T-helper 1 cell (primary cell): ENCODE data around the gene ZNHIT2.
A peak's percentile ranks its signal among the peaks of the same experiment; 100 is the strongest.
"Not testable (repeated sequence)": the region's sequence is repeated elsewhere in the genome, so short reads cannot be mapped to it uniquely, and the experiment has no call there.

Experiments used
- DNase-seq, 5 donors: peaks; one replicate each; pipeline ENCODE4 v3.0.0-alpha.2; 2012 to 2020
- total RNA-seq, 4 donors: gene quantifications; one replicate each; lab custom pipeline; 2026; lab: John Stamatoyannopoulos, UW

The ZNHIT2 gene
- 4.1 to 10.6 (median 8.0) reads per million in 4 donors for total RNA-seq

- peak; percentile 99 to 100 (median 99) for DNase-seq
Observed at GRCh38 chr11:65117206-65118096, at the start of gene ZNHIT2. Gene ZNHIT2, minus strand, starts transcription at chr11:65117701. Its CDS starts 48 bp downstream, at chr11:65117653.

DNA sequence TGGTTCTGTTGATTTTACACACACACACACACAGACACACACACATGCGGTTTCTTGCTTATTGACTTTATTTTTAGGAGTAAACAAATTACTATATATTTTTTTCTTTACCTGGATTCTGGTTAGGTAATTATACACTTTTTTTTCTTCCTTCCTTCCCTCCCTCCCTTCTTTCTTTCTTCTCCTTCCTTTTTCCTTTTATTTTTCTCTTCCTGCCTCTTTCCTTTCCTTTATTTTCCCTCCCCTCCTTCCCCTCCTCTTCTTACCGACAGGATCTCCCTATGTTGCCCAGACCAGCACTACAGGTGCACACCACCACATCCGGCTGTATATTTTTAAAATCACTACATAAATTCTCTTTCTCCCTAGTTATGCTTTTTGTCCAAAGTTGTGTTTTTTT is 49.4 kb upstream of the ZNHIT2 start:
- no peak for DNase-seq

- no peak for DNase-seq
Observed at GRCh38 chr11:65165410-65166317, 48.2 kb upstream of the ZNHIT2 start.

- no peak for DNase-seq
Observed at GRCh38 chr11:65163684-65164083, 46.2 kb upstream of the ZNHIT2 start.

- no peak for DNase-seq
Observed at GRCh38 chr11:65160643-65161042, 43.1 kb upstream of the ZNHIT2 start.

- no peak for DNase-seq
Observed at GRCh38 chr11:65159012-65159411, 41.5 kb upstream of the ZNHIT2 start.

GRCh38 chr11:65157336-65157735 is 39.8 kb upstream of the ZNHIT2 start:
- no peak for DNase-seq

DNA sequence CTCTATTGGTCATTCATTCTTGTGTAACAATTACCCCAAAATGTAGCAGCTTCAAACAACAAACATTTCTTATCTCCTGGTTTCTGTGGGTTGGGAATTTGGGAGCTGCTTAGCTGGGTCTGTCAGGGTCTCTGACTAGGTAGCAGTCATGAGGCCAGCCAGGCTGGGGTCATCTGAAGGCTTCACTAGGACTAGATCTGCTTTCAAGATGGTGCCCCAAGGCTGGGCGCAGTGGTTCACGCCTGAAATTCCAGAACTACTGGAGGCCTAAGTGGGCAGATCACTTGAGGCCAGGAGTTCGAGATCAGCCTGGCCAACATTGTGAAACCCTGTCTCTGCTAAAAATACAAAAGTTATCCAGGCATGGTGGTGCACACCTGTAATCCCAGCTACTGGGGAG is 39.4 kb upstream of the ZNHIT2 start:
- DNase-seq: no peak

DNA sequence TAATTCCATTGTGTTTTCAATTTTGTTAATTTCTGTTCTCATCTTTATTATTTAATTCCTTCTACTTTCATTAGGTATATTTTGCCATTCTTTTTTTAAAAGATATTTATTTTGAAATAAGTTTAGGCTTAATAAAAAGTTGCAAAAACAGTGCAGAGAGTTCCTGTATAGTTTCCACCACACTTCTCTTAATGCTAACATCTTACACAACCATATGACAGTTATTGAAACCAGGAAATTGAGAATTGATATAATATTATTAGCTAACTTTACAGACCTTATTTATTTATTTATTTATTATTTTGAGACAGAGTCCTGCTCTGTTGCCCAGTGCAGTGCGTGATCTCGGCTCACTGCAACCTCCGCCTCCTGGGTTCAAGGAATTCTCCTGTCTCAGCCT is 38.8 kb upstream of the ZNHIT2 start:
- DNase-seq: no peak

GRCh38 chr11:65152122-65152521 is 34.6 kb upstream of the ZNHIT2 start:
- no peak for DNase-seq

DNA sequence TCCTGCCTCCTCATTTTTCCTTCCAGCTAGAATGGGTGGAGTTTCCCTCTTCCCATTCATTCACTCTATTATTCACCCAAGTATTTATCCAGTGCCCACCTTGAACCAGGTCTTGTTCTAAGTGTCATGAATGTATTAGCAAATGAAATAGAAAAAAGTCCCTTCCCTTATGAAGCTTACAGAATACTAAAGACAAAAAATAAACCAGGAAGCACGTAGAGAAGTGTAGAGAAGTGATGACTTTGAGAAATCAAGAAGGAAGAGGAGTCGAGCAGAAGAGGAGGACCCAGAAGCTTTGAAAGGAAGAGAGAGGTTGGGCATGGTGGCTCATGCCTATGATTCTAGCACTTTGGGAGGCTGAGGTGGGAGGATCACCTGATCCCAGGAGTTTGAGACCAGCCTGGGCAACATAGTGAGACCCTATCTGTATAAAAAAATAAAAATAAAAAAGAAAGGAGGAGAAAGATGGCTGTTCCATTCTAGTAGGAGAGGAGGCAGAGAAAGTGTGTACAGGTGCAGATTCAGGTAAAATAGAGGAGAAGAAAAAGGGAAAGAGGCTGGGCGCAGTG is 33.9 kb upstream of the ZNHIT2 start:
- DNase-seq: no peak

- peak in 1 of 5 donors; percentile 14 for DNase-seq
Observed at GRCh38 chr11:65150509-65151299, 33.2 kb upstream of the ZNHIT2 start.

DNA sequence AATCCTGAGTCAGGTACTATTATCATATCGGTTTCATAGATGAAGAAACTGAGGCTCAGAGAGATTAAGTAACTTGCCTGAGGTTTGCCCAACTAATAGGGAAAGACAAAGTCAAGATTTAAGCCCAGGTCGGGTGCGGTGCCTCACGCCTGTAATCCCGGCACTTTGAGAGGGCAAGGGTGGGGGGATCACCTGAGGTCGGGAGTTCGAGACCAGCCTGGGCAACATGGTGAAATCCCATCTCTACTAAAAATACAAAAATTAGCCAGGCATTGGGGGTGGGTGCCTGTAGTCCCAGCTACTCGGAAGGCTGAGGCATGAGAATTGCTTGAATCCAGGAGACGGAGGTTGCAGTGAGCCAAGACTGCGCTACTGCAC is 32.6 kb upstream of the ZNHIT2 start:
- DNase-seq: not testable (repeated sequence)

DNA sequence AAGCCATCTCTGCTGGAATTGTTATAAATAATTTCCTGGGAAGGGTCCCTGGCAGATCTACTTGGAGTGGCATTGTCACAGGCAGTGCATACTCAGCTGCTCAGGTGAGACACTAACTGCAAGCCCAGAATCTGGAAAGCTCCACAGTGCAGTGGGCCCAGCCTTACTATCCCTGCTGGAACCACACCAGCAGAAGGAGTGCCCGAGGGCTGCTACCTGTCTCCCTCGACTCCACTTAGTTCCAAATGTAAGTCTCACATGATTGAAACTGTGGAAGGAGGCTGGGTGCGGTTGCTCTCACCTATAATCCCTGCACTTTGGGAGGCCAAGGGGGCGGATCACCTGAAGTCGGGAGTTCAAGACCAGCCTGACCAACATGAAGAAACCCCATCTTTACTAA is 31.2 kb upstream of the ZNHIT2 start:
- DNase-seq: no peak

DNA sequence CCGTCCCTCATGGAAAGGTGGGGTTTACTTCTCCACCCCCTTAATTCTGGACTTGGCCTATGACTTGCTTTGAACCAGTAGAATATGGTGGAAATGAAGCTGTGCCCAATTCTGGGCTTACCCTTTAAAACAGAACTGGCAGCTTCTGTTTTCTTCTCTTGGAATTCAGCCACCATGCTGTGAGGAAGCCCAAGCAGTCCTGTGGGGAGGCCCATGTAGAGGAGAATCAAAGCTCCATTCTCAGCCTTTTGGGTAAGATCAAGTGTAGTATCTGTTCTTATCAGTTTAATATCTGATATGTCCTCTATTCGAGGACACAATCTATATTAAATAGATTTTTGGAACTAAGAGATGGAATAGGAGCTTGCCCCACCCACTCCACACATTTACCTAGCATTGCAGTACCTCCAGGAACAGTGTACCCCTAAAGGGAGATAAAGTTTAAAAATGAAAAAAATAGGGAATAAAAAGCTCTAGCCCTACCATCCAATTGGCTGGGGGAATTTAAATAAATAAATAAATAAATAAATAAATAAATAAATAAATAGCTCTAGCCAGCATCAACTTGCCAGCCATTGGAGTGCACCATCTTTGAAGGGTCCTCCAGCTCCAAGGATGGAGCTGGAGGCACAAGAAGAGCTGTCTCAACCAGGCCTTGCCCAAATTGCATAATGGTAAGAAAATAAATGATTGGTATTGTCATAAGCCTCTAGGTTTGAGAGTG is 30.0 kb upstream of the ZNHIT2 start:
- no peak for DNase-seq

DNA sequence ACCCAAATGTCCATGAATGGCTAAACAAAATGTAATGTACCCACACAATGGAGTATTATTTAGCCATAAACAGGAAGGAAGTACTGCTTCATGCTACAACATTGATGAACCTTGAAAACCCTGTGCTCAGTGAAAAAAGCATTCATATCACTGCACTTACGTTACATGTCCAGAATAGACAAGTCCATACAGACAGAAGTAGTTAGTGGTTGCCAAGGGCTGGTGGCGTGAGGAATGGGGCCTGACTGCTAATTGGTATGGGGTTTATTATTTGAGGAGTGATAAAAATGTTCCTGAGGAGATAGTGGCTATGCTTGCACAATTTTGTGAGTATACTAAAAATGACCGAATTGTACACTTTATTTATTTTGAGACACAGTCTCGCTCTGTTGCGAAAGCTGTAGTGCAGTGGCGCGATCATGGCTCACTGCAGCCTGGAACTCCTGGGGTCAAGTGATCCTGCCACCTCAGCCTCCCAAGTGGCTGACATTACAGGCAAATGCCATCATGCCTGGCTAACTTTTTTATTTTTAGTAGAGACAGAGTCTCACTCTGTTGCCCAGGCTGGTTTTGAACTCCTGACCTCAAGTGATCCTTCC is 24.5 kb upstream of the ZNHIT2 start:
- no peak for DNase-seq

- no peak for DNase-seq
Observed at GRCh38 chr11:65136515-65137096, 19.1 kb upstream of the ZNHIT2 start.

GRCh38 chr11:65135633-65136145 is 18.2 kb upstream of the ZNHIT2 start:
- DNase-seq: no peak

DNA sequence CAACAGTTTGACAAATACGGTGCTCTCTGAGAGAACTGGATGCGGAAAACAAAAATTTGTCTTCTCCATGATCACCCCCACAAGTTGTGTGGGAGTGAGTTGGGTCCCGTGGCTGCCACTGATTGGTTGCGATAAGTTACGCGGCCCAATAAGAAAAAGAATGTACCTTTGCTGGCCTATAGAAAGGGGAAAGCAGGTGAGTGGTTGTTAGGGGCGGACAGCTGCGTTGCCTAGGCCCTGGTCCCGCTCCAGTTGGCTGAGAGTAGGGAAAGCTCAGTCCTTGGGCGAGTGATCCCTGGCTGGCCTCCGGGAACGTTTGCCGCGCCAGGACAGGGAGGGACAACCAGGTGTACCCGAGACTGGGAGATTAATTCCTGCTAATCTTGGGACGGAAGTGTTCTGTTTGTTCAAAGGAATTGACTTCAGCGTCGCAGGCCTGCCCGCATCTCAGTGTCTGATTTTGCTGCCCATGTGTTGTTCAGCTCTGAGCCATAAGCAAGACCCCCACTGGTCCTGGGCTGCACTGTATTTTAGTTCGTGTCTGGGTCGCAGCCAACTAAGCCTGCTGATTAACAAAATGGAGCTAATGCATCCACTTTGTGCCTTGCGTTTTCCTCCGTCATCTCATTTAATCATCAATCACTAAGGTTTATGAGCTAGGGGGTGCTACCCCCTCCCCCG is 17.6 kb upstream of the ZNHIT2 start:
- peak; percentile 69 to 94 (median 79) for DNase-seq
